NCI-H1105 treated with DMSO at 0.1 percent for 48 hours (cell line): ENCODE measurements around the gene SIK2.
"Not testable (repeated sequence)": the region's sequence is repeated elsewhere in the genome, so short reads cannot be mapped to it uniquely, and the experiment has no call there.

Source experiments
- DNase-seq: peaks from one replicate; lab custom pipeline; 2025; lab: John Stamatoyannopoulos, UW

Gene SIK2

GRCh38 chr11:111698852-111699559 is 96.8 kb downstream of the SIK2 start:
- DNase-seq: no peak

DNA sequence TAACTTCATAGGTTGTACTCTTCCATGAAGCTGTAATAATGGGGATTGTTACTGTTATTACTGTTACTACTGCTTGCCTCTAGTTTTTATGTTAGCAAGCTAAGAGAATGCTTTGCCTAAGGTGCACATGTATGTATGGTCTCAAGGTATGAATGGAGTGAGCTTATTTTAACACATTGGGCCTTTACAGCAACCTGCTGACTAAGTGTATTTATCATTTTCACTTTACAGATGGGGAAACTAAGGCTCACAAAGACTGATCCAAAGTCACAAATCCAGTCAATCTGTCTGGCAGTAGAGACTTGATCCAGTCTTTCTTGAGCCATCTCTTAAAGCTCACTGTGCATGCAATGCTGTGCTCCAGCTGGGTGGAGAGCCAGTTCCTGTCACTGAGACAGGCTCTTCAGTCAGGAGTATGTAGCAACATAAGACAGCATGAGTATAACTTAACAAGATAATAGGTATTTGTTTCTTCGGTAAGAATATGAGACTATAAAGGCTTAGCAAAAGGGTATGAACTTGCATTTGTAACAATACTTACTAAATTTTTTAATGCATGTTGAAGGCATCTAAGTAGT is 97.4 kb downstream of the SIK2 start:
- DNase-seq: no peak

GRCh38 chr11:111700162-111700561 is 97.9 kb downstream of the SIK2 start:
- DNase-seq: no peak

- no peak for DNase-seq
These were observed 100.4 kb downstream of the SIK2 start for GRCh38 chr11:111702623-111703022.

- no peak for DNase-seq
These were observed 101.3 kb downstream of the SIK2 start for GRCh38 chr11:111703576-111703975.

GRCh38 chr11:111707039-111707690 is 104.9 kb downstream of the SIK2 start:
- no peak for DNase-seq

DNA sequence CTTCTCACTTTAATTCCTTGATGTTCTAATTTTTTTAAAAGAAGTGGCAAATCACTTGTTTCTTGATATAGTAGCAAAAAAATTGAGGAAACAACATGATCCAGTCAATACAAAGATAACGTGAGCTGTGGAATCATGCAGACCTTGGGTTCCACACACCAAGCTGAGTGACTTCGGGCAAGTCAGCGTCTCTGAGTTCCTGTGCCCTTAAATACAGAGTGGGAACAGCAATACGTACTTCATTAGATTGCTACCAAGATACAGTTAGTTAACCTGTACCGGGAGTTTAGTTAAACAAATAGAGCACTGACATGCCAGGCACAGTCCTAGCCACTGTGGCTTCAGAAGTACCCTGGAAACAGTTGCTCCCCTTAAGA is 105.4 kb downstream of the SIK2 start:
- no peak for DNase-seq

- DNase-seq: no peak
These were observed 112.3 kb downstream of the SIK2 start for GRCh38 chr11:111714522-111714921.

- DNase-seq: no peak
These were observed 113.0 kb downstream of the SIK2 start for GRCh38 chr11:111715142-111715816.

DNA sequence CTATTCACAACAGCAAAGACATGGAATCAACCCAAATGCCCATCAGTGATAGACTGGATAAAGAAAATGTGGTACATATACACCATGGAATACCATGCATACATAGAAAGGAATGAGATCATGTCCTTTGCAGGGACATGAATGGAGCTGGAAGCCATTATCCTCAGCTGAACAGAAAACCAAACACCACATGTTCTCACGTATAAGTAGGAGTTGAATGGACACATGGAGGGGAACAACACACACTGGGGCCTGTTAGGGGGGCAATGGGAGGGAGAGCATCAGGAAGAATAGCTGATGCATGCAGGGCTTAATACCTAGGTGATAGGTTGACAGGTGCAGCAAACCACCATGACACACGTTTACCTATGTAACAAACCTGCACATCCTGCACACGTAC is 115.4 kb downstream of the SIK2 start:
- DNase-seq: not testable (repeated sequence)

DNA sequence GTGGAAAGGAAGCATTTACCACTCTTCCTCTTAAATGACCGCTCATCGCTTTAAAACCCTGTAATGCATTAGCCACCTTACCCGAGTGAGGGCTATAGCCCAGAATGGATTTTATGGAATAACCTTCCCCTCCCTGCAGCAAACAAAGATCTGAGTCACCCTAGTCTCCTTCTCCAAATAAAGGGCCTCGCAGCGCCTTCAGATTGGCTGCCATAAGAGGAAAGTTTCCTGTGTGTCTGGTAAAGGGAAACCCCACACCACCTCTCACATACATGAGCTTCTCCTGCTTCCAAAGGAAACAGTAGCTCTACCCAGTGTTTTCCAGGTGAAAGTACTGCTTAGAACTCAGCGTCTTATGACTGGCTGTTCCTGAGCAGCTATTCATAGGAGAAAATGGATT is 116.2 kb downstream of the SIK2 start:
- DNase-seq: no peak

DNA sequence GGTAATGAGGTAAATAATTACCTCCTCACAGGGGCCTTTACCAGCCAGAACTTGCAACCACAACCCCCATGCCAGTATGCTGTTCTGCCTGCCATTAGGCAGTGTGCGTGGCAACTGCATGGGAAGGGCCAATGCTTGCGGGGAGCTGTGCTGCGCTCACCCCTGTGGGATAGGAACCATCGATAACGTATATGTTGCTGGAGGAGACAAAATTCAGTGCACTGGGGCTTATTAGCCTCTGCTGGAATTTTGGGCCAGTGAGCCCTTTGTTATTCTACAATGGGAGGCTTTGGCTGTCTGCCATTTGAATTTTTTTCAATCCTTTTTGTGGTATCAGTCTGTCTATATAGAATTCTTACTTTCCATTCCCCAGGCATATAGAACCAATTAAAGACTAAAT is 116.6 kb downstream of the SIK2 start:
- no peak for DNase-seq

GRCh38 chr11:111719379-111719778 is 117.1 kb downstream of the SIK2 start:
- DNase-seq: no peak

DNA sequence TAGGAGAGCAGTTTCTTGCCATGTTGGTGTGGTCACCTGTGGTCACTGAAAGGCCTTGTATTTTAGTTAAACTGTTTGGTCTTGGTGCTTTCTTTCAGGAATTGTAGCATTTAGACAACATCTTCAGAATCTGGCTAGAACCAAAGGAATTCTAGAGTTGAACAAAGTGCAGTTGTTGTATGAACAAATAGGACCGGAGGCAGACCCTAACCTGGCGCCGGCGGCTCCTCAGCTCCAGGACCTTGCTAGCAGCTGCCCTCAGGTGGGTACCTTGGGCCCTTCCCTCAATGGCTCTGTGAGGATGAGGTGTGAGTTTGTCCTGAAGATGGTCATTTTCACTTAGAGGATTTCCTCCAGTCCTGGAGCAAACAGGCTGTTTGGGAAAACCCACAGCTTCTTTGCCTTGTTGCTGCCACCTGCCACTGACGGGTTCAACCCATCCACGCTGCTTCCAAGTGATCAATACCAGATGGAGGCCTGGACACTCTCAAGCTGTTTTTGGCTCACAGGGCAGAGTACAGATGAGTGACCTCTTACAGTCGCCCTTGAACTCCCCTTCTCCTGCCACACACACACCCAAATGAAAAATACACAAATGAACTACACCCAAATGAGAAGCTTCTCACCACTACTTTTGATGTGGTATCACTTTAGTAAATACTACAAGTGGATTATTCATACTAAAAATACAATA is 118.7 kb downstream of the SIK2 start:
- no peak for DNase-seq

DNA sequence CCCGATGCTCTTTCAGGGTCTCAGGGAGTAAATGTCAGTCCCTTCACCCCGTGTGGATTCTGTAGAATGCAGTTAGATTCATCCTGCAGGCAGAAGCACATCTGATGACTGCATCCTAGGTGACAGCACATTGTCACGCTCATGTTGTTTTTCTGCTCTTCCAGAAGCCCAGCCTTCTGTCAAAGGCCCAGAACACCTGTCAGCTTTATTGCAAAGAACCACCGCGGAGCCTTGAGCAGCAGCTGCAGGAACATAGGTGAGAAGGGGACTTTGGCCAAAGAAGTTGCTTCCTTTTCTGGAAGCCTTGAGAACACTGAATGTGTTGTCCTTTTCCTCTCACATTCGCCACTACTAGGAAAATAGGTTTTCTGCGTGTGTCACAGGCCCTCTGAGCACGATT is 120.3 kb downstream of the SIK2 start:
- no peak for DNase-seq

DNA sequence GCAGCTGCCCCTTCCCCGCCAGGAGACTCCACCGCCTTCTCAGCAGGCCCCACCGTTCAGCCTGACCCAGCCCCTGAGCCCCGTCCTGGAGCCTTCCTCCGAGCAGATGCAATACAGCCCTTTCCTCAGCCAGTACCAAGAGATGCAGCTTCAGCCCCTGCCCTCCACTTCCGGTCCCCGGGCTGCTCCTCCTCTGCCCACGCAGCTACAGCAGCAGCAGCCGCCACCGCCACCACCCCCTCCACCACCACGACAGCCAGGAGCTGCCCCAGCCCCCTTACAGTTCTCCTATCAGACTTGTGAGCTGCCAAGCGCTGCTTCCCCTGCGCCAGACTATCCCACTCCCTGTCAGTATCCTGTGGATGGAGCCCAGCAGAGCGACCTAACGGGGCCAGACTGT is 121.3 kb downstream of the SIK2 start:
- no peak for DNase-seq

GRCh38 chr11:111724615-111725129 is 122.4 kb downstream of the SIK2 start:
- DNase-seq: no peak

- DNase-seq: no peak
These were observed 123.4 kb downstream of the SIK2 start for GRCh38 chr11:111725621-111726020.

- DNase-seq: no peak
These were observed 124.1 kb downstream of the SIK2 start for GRCh38 chr11:111726301-111726713.

- no peak for DNase-seq
These were observed 125.2 kb downstream of the SIK2 start for GRCh38 chr11:111727431-111727830.

- peak; percentile 28 for DNase-seq
These were observed 127.0 kb downstream of the SIK2 start for GRCh38 chr11:111729071-111729830.
